ENCODE measurements around the gene FRMPD2.
"Not testable (repeated sequence)": the region's sequence is repeated elsewhere in the genome, so short reads cannot be mapped to it uniquely, and the experiment has no call there.

The FRMPD2 gene

GRCh38 chr10:48197236-48197899, 77.1 kb downstream of the FRMPD2 start:
- DNase-seq (ENCODE audit: low read depth), result no peak

GRCh38 chr10:48195803-48196202, 78.7 kb downstream of the FRMPD2 start:
- DNase-seq (ENCODE audit: low read depth), result no peak

DNA sequence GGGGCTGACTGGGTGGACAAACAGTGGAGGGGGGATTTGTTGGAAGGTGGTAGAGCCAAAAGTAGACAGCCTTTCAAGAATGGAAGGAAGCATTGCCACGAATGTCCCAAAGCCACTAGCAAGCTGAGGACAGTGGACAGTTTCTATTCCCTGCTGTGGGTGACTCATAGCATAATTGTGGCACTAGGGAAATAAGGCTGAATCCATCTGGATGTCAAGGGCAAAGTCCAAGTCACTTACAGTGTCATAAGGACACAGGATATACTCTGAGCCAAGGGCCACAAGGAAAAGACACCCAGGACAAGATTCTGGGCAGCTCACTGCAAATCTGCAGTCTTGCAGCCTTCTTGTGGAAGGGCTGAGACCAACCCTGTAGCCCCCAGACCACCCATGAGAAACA, 79.7 kb downstream of the FRMPD2 start:
- no peak for DNase-seq (ENCODE audit: low read depth)

DNA sequence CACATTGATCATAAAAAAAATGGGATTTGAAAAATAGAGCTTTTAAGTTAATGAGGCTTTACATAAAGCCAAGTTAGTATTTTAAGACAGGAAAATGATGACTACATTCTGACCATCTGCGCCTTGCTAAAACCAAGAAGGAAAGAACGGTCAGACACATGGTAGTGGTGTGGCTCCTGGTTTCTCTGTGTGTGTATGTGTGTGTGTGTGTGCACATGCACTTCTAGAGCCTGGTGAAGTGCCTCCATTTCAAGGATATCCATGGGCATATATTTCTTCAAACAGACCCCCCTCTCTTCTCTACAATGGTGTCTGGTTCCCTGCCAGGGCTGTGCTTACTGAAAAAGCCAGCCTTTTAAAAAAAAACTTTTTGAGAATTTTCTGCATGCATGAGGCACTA, 80.9 kb downstream of the FRMPD2 start:
- DNase-seq (ENCODE audit: low read depth), result no peak

DNA sequence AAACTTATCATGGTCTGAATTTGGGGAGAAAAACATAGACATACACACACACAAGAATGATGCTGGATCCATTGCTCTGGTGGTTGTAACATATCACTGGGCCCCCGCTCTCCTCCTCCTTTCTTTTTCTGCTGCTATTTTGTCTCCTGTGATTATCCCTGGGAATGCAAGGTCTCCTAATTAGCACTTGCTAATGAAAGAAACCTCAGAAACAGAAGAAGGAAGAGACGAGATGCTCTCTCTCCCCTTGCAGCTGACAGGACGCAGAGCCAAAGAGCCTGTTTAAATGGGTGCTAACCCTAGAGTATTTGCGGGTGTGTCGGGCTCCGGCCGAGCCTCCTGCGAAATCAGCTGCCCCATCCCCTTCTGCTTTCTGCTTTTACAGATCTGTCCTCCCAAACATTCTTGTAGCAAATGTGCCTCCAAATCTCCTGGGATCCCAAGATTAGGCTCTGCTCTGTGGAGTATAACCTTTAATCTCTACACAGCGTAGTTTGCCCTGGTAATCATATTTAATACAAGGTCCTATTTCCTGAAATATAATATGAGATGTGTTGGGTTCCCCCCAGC, 81.5 kb downstream of the FRMPD2 start:
- DNase-seq (ENCODE audit: low read depth), result no peak

GRCh38 chr10:48187713-48188485, 86.6 kb downstream of the FRMPD2 start:
- no peak for DNase-seq (ENCODE audit: low read depth)

DNA sequence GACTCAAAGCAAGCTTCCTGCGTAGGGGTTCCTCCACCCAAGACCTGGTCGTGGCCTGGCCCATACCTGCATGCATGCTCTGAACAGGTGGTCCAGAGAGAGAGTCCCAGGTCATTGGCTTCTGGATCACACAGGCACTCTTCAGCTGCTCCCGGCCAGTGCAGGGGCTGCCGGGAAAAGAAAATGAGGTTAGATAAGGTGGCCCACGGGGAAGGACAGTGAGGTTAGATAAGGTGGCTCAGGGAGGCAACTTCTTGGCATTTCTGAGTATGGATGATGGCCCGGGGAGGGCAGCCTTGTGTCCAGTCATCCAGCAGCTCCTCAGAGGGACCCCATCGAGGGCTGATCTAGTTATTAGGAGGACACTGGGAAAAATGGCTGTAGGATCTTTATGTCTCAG, 87.4 kb downstream of the FRMPD2 start:
- no peak for DNase-seq (ENCODE audit: low read depth)

DNA sequence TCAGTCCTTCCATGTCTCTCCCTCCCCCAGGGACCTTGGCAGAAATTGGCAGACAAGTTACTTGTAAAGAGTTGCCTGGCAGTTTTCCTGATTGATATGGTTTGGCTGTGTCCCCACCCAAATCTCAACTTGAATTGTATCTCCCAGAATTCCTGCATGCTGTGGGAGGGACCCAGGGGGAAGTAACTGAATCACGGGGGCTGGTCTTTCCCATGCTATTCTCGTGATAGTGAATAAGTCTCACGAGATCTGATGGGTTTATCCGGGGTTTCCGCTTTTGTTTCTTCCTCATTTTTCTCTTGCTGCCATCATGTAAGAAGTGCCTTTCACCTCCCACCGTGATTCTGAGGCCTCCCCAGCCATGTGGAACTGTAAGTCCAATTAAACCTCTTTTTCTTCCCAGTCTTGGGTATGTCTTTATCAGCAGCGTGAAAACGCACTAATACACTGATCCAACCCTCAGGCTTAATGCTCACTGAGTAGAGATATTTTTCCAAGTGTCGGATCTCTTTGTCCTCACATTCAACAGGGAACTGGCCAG, 88.2 kb downstream of the FRMPD2 start:
- DNase-seq (ENCODE audit: low read depth), result not testable (repeated sequence)

DNA sequence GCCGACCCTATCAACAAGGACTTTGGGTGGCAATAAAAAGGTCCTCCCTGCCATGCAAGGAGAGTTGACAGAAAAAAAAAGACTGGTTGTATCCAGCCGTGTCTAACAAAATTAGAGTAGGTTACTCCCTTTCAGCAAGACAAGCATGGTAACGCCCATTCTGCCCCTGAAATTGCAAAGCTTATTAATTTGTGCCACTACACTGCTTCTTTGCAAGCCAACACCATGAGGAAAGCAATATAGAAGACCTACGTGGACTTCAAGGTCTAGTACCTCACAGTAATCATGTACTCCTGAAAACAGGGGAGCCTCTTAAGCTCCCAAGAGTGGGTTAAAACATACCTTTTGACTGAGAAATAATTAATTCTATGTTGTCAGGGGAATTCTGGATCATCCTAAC, 90.3 kb downstream of the FRMPD2 start:
- no peak for DNase-seq (ENCODE audit: low read depth)

DNA sequence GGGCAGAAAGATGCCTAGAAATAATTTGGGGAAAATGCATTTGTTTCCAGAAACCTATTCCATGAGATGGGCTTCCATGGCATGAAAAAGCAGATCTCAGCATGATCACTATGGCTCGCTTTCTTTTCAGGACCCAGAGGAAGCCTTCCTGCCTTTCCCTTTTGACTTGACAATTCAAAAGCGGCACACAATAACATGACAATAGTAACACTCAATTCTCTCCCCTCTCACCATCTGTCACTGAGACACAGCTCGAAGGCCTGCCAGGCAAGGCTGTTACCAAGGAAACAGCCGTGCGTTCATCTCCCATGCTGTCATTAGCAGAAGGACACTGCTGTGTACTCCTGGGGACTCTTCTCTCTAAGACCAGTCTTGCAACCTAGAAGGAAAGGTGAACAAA, 101.8 kb downstream of the FRMPD2 start:
- not testable (repeated sequence) for DNase-seq (ENCODE audit: low read depth)

- not testable (repeated sequence) for DNase-seq (ENCODE audit: low read depth)
Measured at GRCh38 chr10:48160670-48161069, 113.8 kb downstream of the FRMPD2 start.

DNA sequence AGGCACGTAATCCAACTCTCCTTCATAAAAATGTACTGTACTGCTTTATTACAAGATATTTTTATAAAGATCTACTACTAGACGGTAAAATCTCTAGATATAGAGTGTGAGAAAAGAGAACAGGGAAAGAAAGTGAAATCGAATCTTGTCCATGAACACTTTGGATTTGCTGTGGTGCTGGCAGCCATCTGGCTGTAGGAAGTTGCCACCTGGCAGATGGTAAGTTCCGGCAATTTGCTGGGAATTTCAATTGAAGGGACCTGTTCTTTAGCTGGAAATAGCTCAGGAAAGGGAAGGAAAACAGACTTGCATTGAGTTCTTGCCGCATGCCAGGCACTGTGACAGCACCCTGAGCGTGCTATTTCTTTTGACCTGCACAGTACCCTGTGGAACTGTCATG, 114.3 kb downstream of the FRMPD2 start:
- not testable (repeated sequence) for DNase-seq (ENCODE audit: low read depth)

- not testable (repeated sequence) for DNase-seq (ENCODE audit: low read depth)
Measured at GRCh38 chr10:48154211-48155140, 120.0 kb downstream of the FRMPD2 start.

GRCh38 chr10:48147643-48148042, 126.9 kb downstream of the FRMPD2 start:
- not testable (repeated sequence) for DNase-seq (ENCODE audit: low read depth)

GRCh38 chr10:48143721-48144642, 130.5 kb downstream of the FRMPD2 start:
- not testable (repeated sequence) for DNase-seq (ENCODE audit: low read depth)

GRCh38 chr10:48140949-48141348, 133.5 kb downstream of the FRMPD2 start:
- DNase-seq (ENCODE audit: low read depth), result not testable (repeated sequence)

GRCh38 chr10:48139953-48140850, 134.3 kb downstream of the FRMPD2 start:
- DNase-seq (ENCODE audit: low read depth), result not testable (repeated sequence)

GRCh38 chr10:48128954-48129353, 145.5 kb downstream of the FRMPD2 start:
- not testable (repeated sequence) for DNase-seq (ENCODE audit: low read depth)

- not testable (repeated sequence) for DNase-seq (ENCODE audit: low read depth)
Measured at GRCh38 chr10:48126251-48126650, 148.2 kb downstream of the FRMPD2 start.

DNA sequence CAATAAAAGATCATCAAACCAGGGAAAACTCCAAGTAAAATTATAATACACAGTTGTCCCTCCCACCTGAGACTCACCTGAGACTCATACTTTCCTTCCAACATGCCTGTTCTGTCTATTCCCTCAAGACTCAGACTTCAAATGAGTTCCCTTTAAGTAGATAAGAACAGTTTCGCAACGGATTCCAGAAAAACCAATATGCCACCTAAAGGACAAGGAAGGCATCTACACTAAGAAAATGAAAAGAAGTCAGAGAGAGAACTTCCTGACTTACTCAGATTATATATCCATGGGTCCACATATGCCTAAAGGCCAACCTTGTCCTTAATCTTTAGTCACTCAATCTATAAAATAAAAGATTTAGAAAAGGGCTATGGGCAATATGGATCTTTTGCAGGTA, 148.9 kb downstream of the FRMPD2 start:
- not testable (repeated sequence) for DNase-seq (ENCODE audit: low read depth)

Data from stimulated activated CD8-positive, alpha-beta memory T cell treated with anti-CD3 and anti-CD28 coated beads, Interleukin-7, amount 100 ng/mL, for 24 hours (primary cell).